Trophoblast cell (in vitro differentiated cells and primary cell): ENCODE results near the gene CRACR2B.

Experiments
- DNase-seq, 2 donors: peaks; one replicate each; pipeline ENCODE4 v3.0.0-alpha.2; 2016
- H2AFZ ChIP-seq: 2 replicates; pipeline ENCODE4 v1.6.1; 2013; ENCODE audit warnings: low read length, moderate library complexity, mild to moderate bottlenecking; ENCODE audit not compliant: insufficient read depth, poor library complexity
- H2AK5ac ChIP-seq: 2 replicates; pipeline ENCODE4 v1.6.1; 2013; ENCODE audit warnings: mild to moderate bottlenecking, low read length
- H2BK120ac ChIP-seq: 2 replicates; pipeline ENCODE4 v1.6.1; 2013; ENCODE audit warnings: low read length, mild to moderate bottlenecking, moderate library complexity; ENCODE audit not compliant: insufficient read depth, poor library complexity
- H2BK12ac ChIP-seq: 2 replicates; pipeline ENCODE4 v1.6.1; 2013; ENCODE audit warnings: mild to moderate bottlenecking, low read length, moderate library complexity
- H2BK5ac ChIP-seq: 2 replicates; pipeline ENCODE4 v1.6.1; 2013; ENCODE audit warnings: low read length, low read depth, moderate library complexity, mild to moderate bottlenecking; ENCODE audit not compliant: poor library complexity
- H3K14ac ChIP-seq: 2 replicates; pipeline ENCODE4 v1.6.1; 2013; ENCODE audit warnings: mild to moderate bottlenecking, low read length
- H3K18ac ChIP-seq: 2 replicates; pipeline ENCODE4 v1.6.1; 2013; ENCODE audit warnings: mild to moderate bottlenecking, low read length
- H3K23ac ChIP-seq: 2 replicates; pipeline ENCODE4 v1.6.1; 2013; ENCODE audit warnings: low read length
- H3K27ac ChIP-seq: 2 replicates; pipeline ENCODE4 v1.5.1; 2013; ENCODE audit warnings: low read depth, mild to moderate bottlenecking, inconsistent platforms, low read length, moderate library complexity
- H3K27me3 ChIP-seq: 2 replicates; pipeline ENCODE4 v1.6.1; 2013; ENCODE audit warnings: inconsistent platforms, mild to moderate bottlenecking, low read length, moderate library complexity; ENCODE audit not compliant: insufficient read depth
- H3K36me3 ChIP-seq, 2 experiments: 1 replicate in 1 of 2; 2 replicates in 1 of 2; pipeline ENCODE4 v1.6.1; 2013; ENCODE audit warnings: low read length in 2 of 2, mild to moderate bottlenecking in 2 of 2, moderate library complexity in 1 of 2; ENCODE audit not compliant: insufficient read depth in 2 of 2, control insufficient read depth in 1 of 2
- H3K4ac ChIP-seq: 2 replicates; pipeline ENCODE4 v1.6.1; 2013; ENCODE audit warnings: low read depth, mild to moderate bottlenecking, low read length, moderate library complexity
- H3K4me1 ChIP-seq, 2 experiments: 1 replicate in 1 of 2; 2 replicates in 1 of 2; pipeline ENCODE4 v1.6.1; 2013; ENCODE audit warnings: low read length in 2 of 2, mild to moderate bottlenecking in 2 of 2, moderate library complexity in 1 of 2; ENCODE audit not compliant: insufficient read depth in 2 of 2, control insufficient read depth in 1 of 2
- H3K4me2 ChIP-seq: 2 replicates; pipeline ENCODE4 v1.6.1; 2013; ENCODE audit warnings: inconsistent platforms, mild to moderate bottlenecking, low read length, moderate library complexity
- H3K4me3 ChIP-seq: 2 replicates; pipeline ENCODE4 v1.5.1; 2013; ENCODE audit warnings: mild to moderate bottlenecking, low read depth, low read length, inconsistent platforms
- H3K79me1 ChIP-seq: one replicate; pipeline ENCODE4 v1.6.1; 2013; ENCODE audit warnings: low read length
- H3K79me2 ChIP-seq: 2 replicates; pipeline ENCODE4 v1.6.1; 2013; ENCODE audit warnings: low read length, mild to moderate bottlenecking; ENCODE audit not compliant: control insufficient read depth, insufficient read depth, poor library complexity
- H3K9ac ChIP-seq: 2 replicates; pipeline ENCODE4 v1.6.1; 2013; ENCODE audit warnings: mild to moderate bottlenecking, low read length
- H3K9me3 ChIP-seq: 2 replicates; pipeline ENCODE4 v1.6.1; 2013; ENCODE audit warnings: low read depth, mild to moderate bottlenecking, control low read depth, inconsistent platforms, low read length; ENCODE audit not compliant: insufficient read depth
- H4K12ac ChIP-seq: 2 replicates; pipeline ENCODE4 v1.6.1; 2013; ENCODE audit warnings: low read depth, mild to moderate bottlenecking, low read length, moderate library complexity
- H4K8ac ChIP-seq: 2 replicates; pipeline ENCODE4 v1.6.1; 2013; ENCODE audit warnings: low read depth, mild to moderate bottlenecking, low read length, moderate library complexity
- H4K91ac ChIP-seq: one replicate; pipeline ENCODE4 v1.6.1; 2013; ENCODE audit warnings: low read depth, mild to moderate bottlenecking, low read length, moderate library complexity
- WGBS: extraction: QIAGEN DNeasy Blood & Tissue Kit; methylation state at CpG from one replicate; pipeline ENCODE4 v1.1.7; 2013; ENCODE audit warnings: missing lambda C conversion rate; ENCODE audit not compliant: insufficient read length, insufficient coverage; ENCODE audit errors: extremely low coverage; 5-methylcytosine and 5-hydroxymethylcytosine counted together

The CRACR2B gene

DNA sequence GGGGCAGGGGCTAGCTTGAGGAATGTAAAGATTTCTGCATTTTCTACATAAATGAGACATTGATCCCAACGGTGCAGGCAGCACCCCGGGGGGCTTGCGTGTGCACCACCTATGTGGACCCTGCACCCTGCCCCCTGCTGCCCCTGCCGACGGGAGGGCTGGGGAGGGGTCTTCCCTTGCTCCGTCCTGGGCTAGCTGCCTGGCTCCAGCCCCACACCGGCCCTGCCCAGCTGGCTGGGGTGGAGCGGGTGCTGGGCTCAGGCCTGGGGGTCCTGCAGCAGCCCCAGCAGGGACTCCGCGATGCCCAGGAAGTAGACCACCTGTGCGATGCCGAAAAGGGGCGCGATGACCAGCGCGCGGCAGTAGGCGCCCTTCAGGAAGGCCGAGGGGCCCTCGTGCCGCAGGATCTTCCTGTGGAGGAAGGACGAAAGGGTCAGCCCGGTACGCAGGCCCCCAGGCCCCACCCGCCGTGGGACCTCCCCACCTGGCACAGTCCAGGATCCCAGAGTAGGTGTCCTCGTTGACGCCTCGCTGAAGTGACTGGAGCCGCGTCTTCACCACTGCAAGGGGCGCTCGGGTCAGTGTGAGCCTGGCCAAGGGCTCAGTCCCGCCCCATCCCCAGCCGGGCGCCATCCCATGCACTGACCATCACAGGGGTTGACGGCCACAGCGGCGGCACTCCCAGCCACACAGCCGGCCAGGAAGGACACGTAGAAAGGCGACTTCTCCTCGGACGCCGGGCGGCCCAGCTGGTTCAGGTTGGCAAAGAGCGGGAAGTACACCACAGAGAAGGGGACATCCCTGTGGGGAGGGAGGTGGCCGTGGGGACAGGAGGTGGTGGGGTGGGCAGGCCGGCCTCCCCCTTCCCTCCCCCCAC lies 35.8 kb upstream of the CRACR2B start:
- Histone ChIP-seq H3K4me1 (peaks cover 11 to 14% of the 10 kb centered on the region in 2 experiments), H4K91ac (no peak overlapping the region), H3K79me2 (no peaks in the 10 kb centered on the region), H3K23ac (no peak overlapping the region), H2AFZ (no peak overlapping the region), H4K8ac (no peak overlapping the region), H3K4ac (no peak overlapping the region), H3K9ac (no peak overlapping the region), H2BK5ac (no peak overlapping the region), H2BK120ac (no peak overlapping the region), H3K14ac (no peak overlapping the region), H2BK12ac (no peak overlapping the region), H3K27ac (no peak overlapping the region), H3K4me3 (no peak overlapping the region), H3K4me2 (no peak overlapping the region), H4K12ac (no peak overlapping the region), H3K79me1 (no peaks in the 10 kb centered on the region), H3K18ac (no peak overlapping the region), H3K27me3 (peaks cover 2% of the 10 kb centered on the region), H3K36me3 (peaks cover 36% of the 10 kb centered on the region in 2 experiments), H3K9me3 (peaks cover 2% of the 10 kb centered on the region), H2AK5ac (no peak overlapping the region)
- DNase-seq = no peak
- no CpG with 5 or more reads among the region's 49 CpGs for WGBS

- Histone ChIP-seq H2BK120ac (no peak overlapping the region), H3K4me3 (no peak overlapping the region), H3K4me2 (no peak overlapping the region), H2BK12ac (no peak overlapping the region), H3K9ac (no peak overlapping the region), H3K23ac (no peak overlapping the region), H2AK5ac (no peak overlapping the region), H3K4ac (no peak overlapping the region), H3K27ac (no peak overlapping the region), H3K18ac (no peak overlapping the region), H4K91ac (no peak overlapping the region), H4K12ac (no peak overlapping the region), H2AFZ (no peak overlapping the region), H3K27me3 (peaks cover 2% of the 10 kb centered on the region), H2BK5ac (no peak overlapping the region), H3K9me3 (no peaks in the 10 kb centered on the region), H3K4me1 (peaks cover 14 to 17% of the 10 kb centered on the region in 2 experiments), H3K14ac (no peak overlapping the region), H3K79me2 (peaks cover under 1% of the 10 kb centered on the region), H3K79me1 (peaks cover under 1% of the 10 kb centered on the region), H4K8ac (no peak overlapping the region), H3K36me3 (peaks cover 36% of the 10 kb centered on the region in 2 experiments)
- DNase-seq = no peak
- WGBS = no CpG with 5 or more reads among the region's 15 CpGs
Observed at GRCh38 chr11:792535-792821, 35.2 kb upstream of the CRACR2B start.

DNA sequence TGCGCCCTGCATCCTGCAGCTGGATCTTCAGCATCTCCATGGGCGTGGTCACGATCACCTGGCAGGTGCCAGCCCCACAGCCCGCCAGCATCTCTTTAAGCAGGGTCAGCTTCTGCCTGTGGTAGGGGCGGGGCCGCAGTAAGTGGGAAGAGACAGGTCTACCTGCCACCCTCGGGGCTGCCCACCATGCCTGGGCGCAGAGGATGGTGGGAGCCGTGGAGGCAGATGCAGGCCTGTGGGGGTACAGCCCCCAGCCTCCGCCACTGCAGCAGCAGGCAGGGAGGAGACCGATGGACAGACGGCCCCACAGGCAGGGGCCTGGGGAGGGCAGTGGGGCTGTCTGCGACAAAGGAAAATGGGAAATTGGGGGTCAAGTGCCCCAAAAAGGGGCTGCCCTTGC lies 34.8 kb upstream of the CRACR2B start:
- Histone ChIP-seq H4K91ac (no peak overlapping the region), H3K14ac (no peak overlapping the region), H3K27ac (no peak overlapping the region), H3K4me1 (peaks cover 14 to 17% of the 10 kb centered on the region in 2 experiments), H2BK120ac (no peak overlapping the region), H3K23ac (no peak overlapping the region), H4K12ac (no peak overlapping the region), H3K9ac (no peak overlapping the region), H3K9me3 (no peaks in the 10 kb centered on the region), H3K4me3 (no peak overlapping the region), H4K8ac (no peak overlapping the region), H3K18ac (no peak overlapping the region), H3K79me1 (peaks cover 4% of the 10 kb centered on the region), H2AFZ (no peak overlapping the region), H3K27me3 (peaks cover 2% of the 10 kb centered on the region), H2BK5ac (no peak overlapping the region), H2AK5ac (no peak overlapping the region), H3K4ac (no peak overlapping the region), H3K4me2 (no peak overlapping the region), H3K36me3 (peaks cover 36% of the 10 kb centered on the region in 2 experiments), H3K79me2 (peaks cover 4% of the 10 kb centered on the region), H2BK12ac (no peak overlapping the region)
- WGBS = no CpG with 5 or more reads among the region's 13 CpGs
- no peak for DNase-seq

GRCh38 chr11:793556-793955 lies 34.2 kb upstream of the CRACR2B start:
- Histone ChIP-seq H3K14ac (no peak overlapping the region), H3K36me3 (peaks cover 36% of the 10 kb centered on the region in 2 experiments), H3K4me2 (no peak overlapping the region), H2BK120ac (no peak overlapping the region), H3K18ac (no peak overlapping the region), H2AK5ac (no peak overlapping the region), H3K79me2 (peaks cover 6% of the 10 kb centered on the region), H4K8ac (no peak overlapping the region), H3K79me1 (peaks cover 6% of the 10 kb centered on the region), H4K91ac (no peak overlapping the region), H3K27me3 (peaks cover 2% of the 10 kb centered on the region), H2AFZ (no peak overlapping the region), H2BK5ac (no peak overlapping the region), H3K4me3 (no peak overlapping the region), H3K9me3 (no peaks in the 10 kb centered on the region), H3K4ac (no peak overlapping the region), H3K4me1 (peaks cover 17% of the 10 kb centered on the region in 2 experiments), H3K9ac (no peak overlapping the region), H4K12ac (no peak overlapping the region), H3K27ac (no peak overlapping the region), H3K23ac (no peak overlapping the region), H2BK12ac (no peak overlapping the region)
- DNase-seq = no peak
- WGBS = no CpG with 5 or more reads among the region's 7 CpGs
